NCI-H1105 (cell line): ENCODE data around the gene YWHAH.
"Not testable (repeated sequence)": the region's sequence is repeated elsewhere in the genome, so short reads cannot be mapped to it uniquely, and the experiment has no call there.

ENCODE experiments used
- DNase-seq: peaks from one replicate; lab custom pipeline; 2025; lab: John Stamatoyannopoulos, UW

Gene YWHAH

GRCh38 chr22:31981976-31982375, 37.6 kb downstream of the YWHAH start:
- not testable (repeated sequence) for DNase-seq

- no peak for DNase-seq
Observed at GRCh38 chr22:31983911-31984656, 39.7 kb downstream of the YWHAH start.

- DNase-seq: no peak
Observed at GRCh38 chr22:31987218-31987617, 42.9 kb downstream of the YWHAH start.

GRCh38 chr22:31991102-31991839, 46.9 kb downstream of the YWHAH start:
- no peak for DNase-seq

- DNase-seq: no peak
Observed at GRCh38 chr22:31995046-31995445, 50.7 kb downstream of the YWHAH start.

- DNase-seq: no peak
Observed at GRCh38 chr22:31995807-31996206, 51.5 kb downstream of the YWHAH start.

- DNase-seq: no peak
Observed at GRCh38 chr22:31998784-31999385, 54.5 kb downstream of the YWHAH start.

GRCh38 chr22:32000181-32000580, 55.8 kb downstream of the YWHAH start:
- DNase-seq: no peak

- no peak for DNase-seq
Observed at GRCh38 chr22:32005453-32005852, 61.1 kb downstream of the YWHAH start.
